Measurements from ENCODE around the gene RPRD1B.

- TF ChIP-seq CTCF (IDR thresholded peaks at IDR 0.05; ENCODE audit: low read length) (no peak), EZH2 (IDR thresholded peaks at IDR 0.05; ENCODE audit: borderline replicate concordance, low read length) (no peak)
Observed at GRCh38 chr20:38033330-38034107, at the start of gene RPRD1B, which contains the start of gene TTI1.

All from OCI-LY1 (cell line).